Measurements from ENCODE around the gene LSAMP.

- TF ChIP-seq CTCF (IDR thresholded peaks at IDR 0.05) (no peak), POLR2A (IDR thresholded peaks at IDR 0.05) (no peak), EP300 (IDR thresholded peaks at IDR 0.05) (no peak), POLR2AphosphoS5 (IDR thresholded peaks at IDR 0.05) (no peak)
These were observed 424.8 kb downstream of the LSAMP start for GRCh38 chr3:116020495-116020894.

Data from sigmoid colon (tissue), 4 donors.